GM21515 (cell line): ENCODE measurements around the gene BMF.

ENCODE experiments used
- ATAC-seq: cut with Tn5 transposase; IDR thresholded peaks from one replicate; pipeline ENCODE4 v1.9.1; 2021; ENCODE audit not compliant: unreplicated experiment

The BMF gene

GRCh38 chr15:40104296-40104864 is 4.3 kb downstream of the BMF start:
- no peak for ATAC-seq

- ATAC-seq, result no peak
Measured at GRCh38 chr15:40103864-40104271, 4.8 kb downstream of the BMF start.

GRCh38 chr15:40102897-40103858 is 5.5 kb downstream of the BMF start:
- no peak for ATAC-seq

- no peak for ATAC-seq
Measured at GRCh38 chr15:40100947-40101905, 7.5 kb downstream of the BMF start.

- ATAC-seq, result no peak
Measured at GRCh38 chr15:40100123-40100946, 8.3 kb downstream of the BMF start.

GRCh38 chr15:40098489-40099261 is 10.0 kb downstream of the BMF start:
- peak; percentile 71 for ATAC-seq

GRCh38 chr15:40097968-40098476 is 10.7 kb downstream of the BMF start:
- ATAC-seq, result no peak

- no peak for ATAC-seq
Measured at GRCh38 chr15:40097096-40097967, 11.3 kb downstream of the BMF start.

- peak; percentile 37 for ATAC-seq
Measured at GRCh38 chr15:40096094-40096891, 12.4 kb downstream of the BMF start.

GRCh38 chr15:40095371-40096093 is 13.1 kb downstream of the BMF start:
- ATAC-seq, result no peak

GRCh38 chr15:40094156-40094555 is 14.5 kb downstream of the BMF start:
- ATAC-seq, result no peak

GRCh38 chr15:40092979-40093869 is 15.5 kb downstream of the BMF start:
- no peak for ATAC-seq

- ATAC-seq, result no peak
Measured at GRCh38 chr15:40092256-40092978, 16.3 kb downstream of the BMF start.

- ATAC-seq, result no peak
Measured at GRCh38 chr15:40091861-40092255, 16.8 kb downstream of the BMF start.

GRCh38 chr15:40090774-40091455 is 17.8 kb downstream of the BMF start:
- no peak for ATAC-seq
